ENCODE results near the gene PROC. TPM values are rescaled to one million over a fixed set of nuclear protein-coding genes. Genes with fewer than 3 reads are reported as not detected.

The PROC gene
- total RNA-seq, result 0.64 TPM in 1 of 2 replicates, not detected in the other

DNA sequence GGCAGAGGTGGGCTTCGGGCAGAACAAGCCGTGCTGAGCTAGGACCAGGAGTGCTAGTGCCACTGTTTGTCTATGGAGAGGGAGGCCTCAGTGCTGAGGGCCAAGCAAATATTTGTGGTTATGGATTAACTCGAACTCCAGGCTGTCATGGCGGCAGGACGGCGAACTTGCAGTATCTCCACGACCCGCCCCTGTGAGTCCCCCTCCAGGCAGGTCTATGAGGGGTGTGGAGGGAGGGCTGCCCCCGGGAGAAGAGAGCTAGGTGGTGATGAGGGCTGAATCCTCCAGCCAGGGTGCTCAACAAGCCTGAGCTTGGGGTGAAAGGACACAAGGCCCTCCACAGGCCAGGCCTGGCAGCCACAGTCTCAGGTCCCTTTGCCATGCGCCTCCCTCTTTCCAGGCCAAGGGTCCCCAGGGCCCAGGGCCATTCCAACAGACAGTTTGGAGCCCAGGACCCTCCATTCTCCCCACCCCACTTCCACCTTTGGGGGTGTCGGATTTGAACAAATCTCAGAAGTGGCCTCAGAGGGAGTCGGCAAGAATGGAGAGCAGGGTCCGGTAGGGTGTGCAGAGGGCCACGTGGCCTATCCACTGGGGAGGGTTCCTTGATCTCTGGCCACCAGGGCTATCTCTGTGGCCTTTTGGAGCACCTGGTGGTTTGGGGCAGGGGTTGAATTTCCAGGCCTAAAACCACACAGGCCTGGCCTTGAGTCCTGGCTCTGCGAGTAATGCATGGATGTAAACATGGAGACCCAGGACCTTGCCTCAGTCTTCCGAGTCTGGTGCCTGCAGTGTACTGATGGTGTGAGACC, at the start of gene PROC:
Gene PROC, plus strand, starts transcription at position 128 of the 812 bp plus-strand sequence. CDS start 1,516 bp downstream, outside the sequence.

DNA sequence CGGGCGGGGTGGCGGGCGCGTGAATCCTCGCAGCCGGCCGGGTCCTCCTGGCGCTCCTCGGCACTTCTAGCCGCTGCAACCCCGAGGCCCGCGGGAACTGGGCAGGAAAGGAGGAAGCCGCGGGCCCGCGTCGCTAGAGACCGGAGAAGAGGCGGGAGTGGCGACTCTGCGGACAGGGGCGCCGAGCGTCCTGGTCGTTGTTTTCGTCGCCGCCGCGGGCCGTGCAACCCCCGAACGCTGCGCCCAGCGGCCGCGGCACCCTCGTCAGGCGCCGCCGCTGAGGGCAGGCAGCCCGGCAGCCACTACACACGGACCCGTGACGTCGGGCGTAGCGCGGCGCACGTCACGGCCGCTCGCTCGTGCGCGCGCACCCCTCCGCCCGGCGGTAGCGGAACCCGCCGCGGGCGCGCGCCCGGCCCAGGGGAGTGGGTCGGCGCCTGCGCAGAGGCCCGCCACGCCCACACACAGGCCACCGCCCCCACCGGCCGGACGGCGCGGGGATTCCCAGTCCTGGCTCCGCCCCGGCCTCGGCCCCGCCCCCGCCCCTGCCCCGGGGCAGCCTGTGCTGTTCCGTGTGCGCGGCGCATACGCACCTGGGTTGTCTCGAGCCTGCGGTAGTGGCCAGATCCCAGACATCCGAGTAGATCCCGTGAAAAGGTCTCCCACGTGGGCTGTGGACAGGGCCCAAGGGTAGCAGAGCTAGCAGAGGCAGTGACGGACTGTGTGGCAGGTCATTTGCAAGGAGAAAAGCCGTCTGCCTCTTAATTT, 30.4 kb upstream of the PROC start, which contains the start of gene MAP3K2:
Gene MAP3K2, minus strand, starts transcription at position 321 of the 768 bp plus-strand sequence. CDS start 44,846 bp downstream, outside the sequence.

Other genes starting within 250 kb of the PROC start
- gene CYP27C1, start 198.1 kb upstream of the PROC start, total RNA-seq, result 0.34 and 0.36 TPM in 2 replicates
- 27.7 and 38.2 TPM in 2 replicates for gene ERCC3, start 124.3 kb upstream of the PROC start, total RNA-seq
- 39.0 and 74.7 TPM in 2 replicates for gene MAP3K2, start 30.5 kb upstream of the PROC start, total RNA-seq
- 47.5 and 67.7 TPM in 2 replicates for gene IWS1, start 108.1 kb downstream of the PROC start, total RNA-seq
- gene MYO7B, start 117.3 kb downstream of the PROC start, total RNA-seq, result not detected in 2 replicates
- not detected in 2 replicates for gene GPR17, start 227.7 kb downstream of the PROC start, total RNA-seq

All from nasal cavity respiratory epithelium epithelial cell of viscerocranial mucosa (primary cell).